HG02763 (cell line): ENCODE results near the gene LY6G5B.
A peak's percentile ranks its signal among the peaks of the same experiment; 100 is the strongest.
"Not testable (repeated sequence)": the region's sequence is repeated elsewhere in the genome, so short reads cannot be mapped to it uniquely, and the experiment has no call there.

ENCODE experiments used
- ATAC-seq: cut with Tn5 transposase; IDR thresholded peaks from one replicate; pipeline ENCODE4 v1.9.1; 2021; ENCODE audit warnings: mild to moderate bottlenecking, moderate library complexity; ENCODE audit not compliant: unreplicated experiment

The LY6G5B gene

DNA sequence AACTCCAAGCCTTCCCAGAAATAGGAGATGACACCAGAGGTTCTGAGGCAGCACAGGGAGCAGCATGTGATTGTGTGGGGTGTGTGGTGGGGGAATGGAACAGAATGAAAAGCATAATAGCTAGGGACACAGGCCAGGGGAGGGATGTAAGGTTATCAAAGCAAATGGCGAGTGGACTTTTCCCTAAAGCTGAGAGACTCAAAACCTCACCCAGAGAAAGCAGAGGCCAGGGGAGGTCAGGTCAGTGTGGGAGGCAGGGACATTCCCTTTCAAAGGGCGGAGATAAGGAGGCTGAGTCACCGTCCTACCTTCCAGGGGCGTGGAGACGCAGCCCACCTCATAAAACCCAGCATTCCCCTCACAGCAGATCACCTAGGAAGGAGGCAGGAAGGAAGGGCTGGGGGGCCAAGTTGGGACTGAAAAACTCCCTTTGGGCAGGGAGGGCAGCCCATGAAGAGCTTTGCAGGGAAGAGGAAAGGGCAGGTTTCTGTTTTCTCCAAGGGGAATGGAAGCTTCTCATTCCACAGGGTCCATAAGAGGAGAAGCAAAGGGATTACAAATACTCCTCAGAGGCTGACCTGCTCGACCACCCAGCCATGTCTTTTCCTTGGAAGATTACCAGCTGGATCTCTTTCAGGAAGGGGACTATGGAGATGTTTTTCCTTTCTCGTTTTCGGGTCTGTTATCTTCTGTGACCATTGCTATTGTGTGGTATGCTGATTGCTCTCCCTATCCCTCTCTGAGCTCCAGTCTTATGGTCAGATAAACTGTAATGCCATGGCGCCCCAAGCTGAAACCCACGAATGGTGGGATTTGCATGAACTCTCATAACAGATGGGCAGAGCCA, 20.7 kb downstream of the LY6G5B start:
- no peak for ATAC-seq

DNA sequence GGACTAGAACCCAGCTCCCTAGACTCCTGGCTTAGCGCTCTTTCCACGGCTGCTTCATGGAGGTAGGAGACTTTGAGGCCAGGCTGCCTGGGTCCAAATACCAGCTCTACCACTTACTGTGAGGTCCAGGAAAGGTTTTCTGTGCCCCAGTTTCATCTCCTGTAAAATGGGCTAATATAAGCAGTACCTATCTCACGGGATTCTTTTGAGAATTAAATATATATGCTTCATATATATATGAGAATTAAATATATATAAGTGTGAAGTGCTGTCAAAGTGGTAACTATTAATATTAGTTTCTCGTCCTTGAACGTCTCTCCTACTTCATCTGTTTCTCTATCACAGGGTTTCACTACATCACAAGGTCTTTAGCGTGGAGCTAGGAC, 21.3 kb downstream of the LY6G5B start:
- ATAC-seq = no peak

DNA sequence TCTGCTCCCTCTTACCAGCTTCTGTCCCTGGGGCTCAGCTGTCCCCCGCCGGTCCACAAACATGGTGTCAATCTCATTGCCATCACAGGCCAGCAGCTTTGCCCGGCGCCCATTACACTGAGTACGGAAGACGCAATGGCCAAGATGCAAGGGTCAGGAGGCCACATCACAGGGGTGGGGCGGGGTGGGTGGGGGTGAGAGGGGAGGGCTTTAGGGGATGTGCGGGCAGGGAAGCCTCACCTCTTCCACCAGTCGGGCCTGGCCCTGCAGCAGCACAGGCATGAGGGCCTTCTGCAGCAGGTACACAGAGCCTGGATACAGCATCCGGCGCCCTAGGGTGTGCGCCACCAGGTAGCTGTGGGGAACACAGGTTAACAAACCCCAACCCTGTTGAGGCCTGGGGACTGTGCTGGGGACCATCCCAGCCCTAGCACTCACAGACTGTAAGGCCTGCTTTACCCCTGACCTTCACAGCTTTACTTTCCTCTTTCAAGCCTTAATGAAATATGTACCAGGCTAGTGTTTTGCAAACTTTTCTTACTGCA, 21.9 kb downstream of the LY6G5B start:
- no peak for ATAC-seq

DNA sequence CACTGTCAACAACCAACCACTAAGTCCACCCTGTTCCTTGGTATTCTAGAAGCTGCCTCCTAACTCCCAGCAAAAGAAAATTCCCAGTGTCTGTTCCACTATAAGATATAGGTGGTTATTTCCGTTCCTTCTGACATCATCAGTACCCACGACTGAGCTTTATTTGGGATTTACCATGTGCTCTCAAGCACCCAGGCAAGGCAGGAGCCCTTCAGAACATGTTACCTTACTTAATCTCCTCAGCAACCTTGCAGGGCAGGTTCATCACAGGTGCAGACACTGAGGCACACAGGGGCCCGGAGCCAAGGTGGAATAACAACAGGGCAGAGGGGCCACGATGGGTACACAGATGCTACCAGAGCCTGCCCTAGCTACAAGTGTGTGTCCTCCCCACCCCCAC, 22.6 kb downstream of the LY6G5B start:
- ATAC-seq = no peak

DNA sequence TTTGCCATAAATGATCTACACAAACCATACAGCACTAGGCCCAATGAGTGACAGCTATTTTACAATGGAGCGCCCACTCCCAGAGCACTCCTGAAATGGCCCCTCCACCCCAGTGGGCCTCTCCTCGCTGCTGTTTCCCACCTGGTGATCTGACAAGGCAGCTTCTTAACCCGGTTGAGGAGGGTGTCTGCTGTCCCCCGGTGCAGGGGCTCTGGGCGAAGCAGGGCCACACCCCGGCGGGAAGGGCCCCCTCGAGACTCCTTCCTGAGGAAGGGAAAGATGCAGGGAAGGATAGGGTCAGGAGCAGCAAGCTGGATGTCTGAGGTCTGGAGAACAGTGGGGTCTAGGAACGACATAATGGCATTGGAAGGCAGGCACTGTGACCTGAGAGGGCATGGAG, 23.1 kb downstream of the LY6G5B start:
- no peak for ATAC-seq

DNA sequence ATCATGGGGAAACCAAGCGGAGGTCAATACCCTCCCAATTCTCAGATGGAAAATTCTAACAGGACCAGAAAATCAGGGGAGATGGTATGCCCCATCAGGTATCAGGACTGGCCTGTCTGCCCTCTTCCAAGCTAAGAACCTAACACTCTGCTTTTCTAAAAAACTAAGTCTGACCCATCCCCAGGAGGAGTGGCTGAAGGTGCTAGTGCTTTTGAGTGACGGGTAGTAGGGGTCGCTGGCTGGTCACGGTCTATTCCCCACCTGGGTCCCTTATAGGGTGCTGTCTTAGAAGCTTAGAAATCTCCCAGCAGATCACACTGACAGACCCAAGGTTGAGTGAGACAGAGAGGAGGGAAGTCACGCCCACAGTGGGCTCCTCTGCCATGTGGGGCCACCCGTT, 23.8 kb downstream of the LY6G5B start:
- ATAC-seq = no peak

DNA sequence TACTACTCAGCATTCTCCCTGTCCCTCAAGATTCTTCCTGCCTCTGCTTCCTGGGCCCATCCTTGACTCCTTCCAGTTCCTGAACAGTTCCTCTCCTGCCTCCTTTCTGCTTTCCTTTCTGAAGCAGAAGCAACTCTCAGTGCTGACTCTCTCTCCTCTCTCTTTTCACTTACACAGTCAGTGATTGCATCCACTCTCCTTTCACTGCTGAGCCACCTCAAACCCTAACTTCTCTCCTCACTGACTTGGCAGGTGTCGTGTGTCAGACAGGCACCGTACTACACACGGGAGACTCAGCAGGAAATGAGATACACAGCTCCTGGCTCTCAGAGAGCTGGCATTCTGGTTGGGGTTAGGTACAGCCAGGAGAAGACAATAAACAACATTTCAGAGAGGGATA, 27.8 kb downstream of the LY6G5B start:
- ATAC-seq = no peak

DNA sequence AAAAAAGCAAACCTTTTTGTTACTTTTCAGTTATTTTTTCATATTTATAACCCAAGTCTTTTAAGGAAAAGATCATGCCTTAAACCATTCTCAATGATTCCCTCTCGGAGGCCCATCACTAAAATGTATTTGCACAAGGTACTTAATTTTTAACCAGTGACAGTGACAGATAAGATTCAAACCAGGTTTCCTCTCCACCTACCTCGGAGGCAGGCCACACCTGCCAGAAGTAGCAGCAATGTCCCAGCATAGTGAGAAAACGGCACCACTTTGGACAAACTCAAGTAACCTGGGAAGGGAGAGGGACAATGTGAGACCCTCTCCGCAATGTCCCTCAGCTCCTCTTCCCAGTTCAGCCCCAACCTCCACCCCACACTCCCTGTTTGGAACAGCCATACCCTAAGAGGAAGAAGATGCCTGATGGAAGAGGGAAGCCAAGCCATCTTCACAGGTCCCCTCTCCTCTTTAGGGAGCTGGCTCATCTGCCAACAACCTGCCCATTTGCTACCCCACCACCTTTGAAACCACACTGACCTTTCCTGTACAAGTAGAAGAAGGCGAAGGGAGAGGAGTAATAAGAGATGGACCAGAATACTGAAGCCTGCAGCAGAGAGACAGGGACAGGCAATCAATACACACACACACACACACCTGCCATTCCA, 31.1 kb downstream of the LY6G5B start:
- ATAC-seq = no peak

DNA sequence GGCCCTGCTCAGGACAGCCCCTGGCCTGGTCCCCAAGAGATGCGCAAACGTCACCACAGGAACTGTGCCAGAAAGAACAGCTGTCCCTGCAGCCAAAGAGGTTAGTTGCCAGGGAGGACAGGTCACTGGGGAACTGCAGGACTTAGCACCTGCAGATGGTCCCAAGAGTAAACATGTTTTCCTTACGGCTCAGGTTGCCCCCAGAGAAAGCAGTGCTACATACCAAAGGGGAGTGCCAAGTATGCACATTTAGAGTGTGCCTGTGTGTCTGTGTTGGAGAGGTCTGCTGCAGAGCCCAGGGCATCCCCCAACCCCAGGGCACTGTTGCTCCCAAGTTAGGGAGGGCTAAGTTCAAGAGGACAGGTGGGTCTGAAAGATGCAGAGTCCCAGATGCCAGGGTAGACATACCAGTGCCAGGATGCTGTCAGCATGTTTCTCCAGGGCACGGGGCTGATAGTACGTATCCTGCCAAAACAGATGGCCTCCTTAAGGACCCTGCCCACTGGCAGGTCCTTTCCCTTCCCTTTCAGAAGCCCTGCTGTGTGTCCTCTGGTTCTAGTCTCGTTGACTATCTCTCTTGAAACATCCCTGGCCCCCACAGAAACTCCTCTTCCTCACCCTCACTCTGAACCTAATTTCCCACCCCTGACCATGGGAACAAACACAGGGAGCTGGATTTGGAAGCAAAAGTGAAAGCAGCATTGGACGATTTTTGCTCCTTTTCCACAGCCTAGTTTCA, 32.1 kb downstream of the LY6G5B start:
- ATAC-seq = no peak

DNA sequence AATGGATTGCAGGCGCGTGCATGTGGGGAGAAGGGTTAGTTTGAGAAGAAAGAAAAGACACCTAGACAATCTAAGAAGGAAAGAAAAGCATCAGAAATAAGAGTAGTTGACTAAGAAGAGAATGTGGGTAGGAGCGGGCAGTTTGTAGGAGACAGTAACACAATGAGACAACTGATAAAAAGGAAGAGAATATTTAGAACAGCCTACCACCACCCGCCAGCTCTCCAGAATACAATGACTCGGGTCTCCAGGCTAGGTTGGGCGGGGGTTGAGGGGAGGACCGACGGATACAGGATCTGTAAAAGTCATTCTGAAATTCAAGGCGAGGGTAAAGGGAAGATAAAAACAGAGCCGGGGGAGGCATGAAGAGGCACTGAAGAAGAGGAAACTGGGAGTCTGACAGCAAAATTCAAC, 32.6 kb downstream of the LY6G5B start:
- ATAC-seq = no peak

DNA sequence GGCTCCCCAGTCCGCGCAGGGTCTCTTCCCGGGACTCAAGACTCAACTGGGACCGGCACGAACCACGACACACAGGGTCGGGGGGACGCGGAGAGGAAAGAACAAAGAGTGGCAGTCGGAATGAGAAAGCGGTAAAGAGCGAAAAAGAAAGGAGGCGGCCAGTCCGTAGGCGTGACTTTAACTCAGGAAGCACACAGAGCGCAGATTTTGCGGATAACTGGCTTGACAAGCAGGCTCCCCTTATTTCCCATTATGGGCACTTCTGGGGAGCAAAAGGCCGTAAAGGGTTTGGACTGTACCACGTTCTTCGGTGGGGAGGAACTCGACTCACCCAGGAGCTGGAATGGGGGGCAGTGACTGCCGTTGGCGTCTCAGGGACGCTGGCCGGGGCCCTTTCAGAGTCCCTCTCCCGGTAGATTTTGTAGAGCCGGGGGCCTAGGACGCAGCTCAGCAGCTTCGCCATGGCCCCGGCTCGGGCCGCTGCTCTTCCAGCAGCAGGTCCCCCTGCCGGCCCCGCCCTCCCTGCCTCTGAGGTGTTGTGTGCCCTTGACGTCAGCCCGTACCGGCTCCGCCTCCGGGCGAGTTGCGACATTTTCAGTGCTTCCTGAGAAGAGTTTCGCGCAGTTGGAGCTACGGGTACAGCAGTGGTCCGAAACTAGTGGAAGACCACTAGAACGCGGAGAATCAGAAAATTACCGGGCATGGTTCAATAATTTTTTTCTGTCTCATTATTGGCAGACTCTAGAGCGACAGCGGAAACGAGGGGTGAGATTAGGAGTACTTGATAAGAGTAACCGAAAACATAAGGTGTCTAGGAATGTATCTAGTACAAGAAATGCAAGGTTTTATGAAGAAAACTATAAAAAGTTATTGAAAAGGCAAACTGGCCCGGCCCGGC, 33.3 kb downstream of the LY6G5B start, which contains the start of gene ABHD16A:
Gene ABHD16A (minus strand): TSS at position 506 of the 898 bp plus-strand sequence. CDS start 43 bp downstream, at position 463.
- peak; percentile 83 for ATAC-seq

DNA sequence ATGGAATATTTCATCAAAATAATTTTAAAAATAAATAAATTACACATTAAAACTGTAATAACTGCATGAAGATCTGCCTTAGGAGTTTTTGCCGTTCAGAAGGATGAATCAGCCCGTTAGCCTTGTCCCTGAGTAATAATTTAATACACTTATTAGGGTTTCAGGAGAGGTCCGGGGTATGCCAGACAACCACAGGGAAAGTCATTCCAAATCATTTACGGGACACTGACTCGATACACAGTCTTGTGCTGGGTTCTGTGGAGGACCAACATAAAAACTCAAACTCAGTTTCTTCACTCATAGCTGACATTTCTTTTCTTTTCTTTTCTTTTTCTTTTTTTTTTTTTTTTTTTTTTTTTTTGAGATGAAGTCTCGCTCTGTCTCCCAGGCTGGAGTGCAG, 36.2 kb downstream of the LY6G5B start:
- no peak for ATAC-seq

DNA sequence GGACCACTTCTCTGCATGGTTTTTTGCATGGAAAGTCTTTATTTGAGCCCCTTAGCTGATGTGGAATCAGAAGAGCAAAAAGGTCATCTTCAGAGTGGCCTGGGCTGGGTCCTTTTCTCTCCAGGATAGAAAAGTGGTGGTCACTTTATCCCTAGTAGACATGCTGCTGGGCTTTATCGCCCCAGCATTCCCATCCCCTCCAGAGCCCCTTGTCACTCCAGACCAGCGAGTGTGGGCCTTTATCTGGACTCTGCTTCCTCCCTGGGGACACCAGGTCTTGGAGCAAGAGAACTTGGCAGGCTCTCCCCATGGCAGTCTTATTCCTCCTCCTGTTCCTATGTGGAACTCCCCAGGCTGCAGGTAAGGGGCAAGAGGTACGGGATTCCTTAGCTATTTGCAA, 36.8 kb downstream of the LY6G5B start, which contains the start of gene LY6G6F:
Gene LY6G6F (plus strand): TSS at position 268 of the 400 bp plus-strand sequence. CDS start 41 bp downstream, at position 309.
- no peak for ATAC-seq

DNA sequence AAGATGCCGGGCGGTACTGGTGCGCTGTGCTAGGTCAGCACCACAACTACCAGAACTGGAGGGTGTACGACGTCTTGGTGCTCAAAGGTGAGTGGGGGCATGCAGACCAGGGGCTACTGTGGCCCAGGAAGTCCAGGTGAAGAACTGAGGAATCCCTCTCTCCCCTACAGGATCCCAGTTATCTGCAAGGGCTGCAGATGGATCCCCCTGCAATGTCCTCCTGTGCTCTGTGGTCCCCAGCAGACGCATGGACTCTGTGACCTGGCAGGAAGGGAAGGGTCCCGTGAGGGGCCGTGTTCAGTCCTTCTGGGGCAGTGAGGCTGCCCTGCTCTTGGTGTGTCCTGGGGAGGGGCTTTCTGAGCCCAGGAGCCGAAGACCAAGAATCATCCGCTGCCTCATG, 37.9 kb downstream of the LY6G5B start:
- no peak for ATAC-seq

DNA sequence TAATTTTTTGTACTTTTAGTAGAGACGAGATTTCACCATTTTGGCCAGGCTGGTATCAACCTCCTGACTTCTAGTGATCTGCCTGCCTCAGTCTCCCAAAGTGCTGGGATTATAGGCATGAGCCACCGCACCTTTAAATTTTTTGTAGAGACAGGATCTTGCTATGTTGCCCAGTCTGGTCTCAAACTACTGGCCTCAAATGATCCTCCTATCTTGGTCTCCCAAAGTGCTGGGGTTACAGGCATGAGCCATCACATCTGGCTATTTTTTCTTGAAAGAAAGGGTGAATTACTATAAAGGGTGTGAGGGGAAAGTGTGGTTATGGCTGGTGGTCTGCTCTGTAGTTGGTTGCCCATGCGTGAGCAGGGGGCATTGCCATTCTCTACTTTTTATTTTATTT, 38.4 kb downstream of the LY6G5B start:
- no peak for ATAC-seq

DNA sequence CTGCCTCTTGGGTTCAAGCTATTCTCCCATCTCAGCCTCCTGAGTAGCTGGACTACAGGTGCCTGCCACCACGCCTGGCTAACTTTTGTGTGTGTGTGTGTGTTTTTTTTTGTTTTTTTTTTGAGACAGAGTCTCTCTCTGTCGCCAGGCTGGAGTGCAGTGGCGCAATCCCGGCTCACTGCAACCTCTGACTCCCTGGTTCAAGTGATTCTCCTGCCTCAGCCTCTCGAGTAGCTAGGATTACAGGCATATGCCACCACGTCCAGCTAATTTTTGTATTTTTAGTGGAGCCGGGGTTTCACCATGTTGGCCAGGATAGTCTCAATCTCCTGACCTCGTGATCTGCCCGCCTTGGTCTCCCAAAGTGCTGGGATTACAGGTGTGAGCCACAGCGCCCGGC, 39.4 kb downstream of the LY6G5B start:
- not testable (repeated sequence) for ATAC-seq

DNA sequence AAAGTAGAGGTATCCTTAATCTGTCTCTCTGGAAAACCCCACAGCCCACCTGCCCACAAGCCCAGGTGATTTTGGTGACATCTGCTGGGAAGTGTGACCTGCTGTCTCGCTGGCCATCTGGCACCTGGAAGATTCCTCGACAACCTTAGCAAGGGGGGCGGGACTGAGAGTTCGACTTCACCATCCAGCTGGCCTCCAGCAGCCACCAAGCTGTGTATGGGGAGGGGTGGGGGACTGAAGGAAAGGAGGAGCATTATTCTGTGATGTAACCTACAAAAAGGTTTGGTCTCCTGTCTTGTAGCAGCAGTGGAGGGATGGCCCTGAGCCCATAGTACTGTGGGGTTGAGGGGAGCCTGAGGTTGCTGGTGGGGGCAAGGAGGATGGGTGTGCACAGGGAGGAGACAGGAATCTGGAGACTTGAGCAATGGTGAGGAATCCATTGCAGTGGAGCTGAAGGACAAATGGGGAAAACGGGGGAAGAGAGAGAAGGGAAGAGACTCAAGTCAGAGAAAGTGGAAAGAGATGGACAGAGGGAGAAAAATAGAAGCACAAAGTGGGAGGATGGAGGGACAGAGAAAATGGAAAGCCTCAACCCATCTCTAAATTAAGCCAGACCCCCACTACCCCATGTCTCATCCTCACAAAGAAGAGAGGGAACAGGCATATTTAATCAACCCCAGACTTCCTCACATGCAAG, 40.9 kb downstream of the LY6G5B start:
- no peak for ATAC-seq

DNA sequence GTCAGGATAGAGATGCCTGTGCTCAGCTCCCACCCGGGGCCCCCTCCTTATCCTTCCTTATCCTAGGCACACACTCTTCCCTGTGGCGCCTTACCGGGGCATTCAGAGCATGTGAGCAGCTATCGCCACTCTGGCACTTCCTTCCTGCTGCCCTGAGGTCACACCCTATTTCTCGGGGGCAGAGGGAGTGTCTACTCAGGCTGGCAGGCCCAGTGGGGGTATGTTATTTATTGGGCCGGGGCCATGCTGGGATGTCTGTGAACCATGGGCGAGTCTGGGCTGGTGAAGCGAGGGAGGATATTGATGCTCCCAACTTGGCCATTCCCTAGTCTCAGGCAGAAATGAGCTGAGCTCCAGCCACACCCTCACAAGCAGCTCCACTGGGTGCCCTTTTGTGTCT, 41.5 kb downstream of the LY6G5B start:
- ATAC-seq = no peak

DNA sequence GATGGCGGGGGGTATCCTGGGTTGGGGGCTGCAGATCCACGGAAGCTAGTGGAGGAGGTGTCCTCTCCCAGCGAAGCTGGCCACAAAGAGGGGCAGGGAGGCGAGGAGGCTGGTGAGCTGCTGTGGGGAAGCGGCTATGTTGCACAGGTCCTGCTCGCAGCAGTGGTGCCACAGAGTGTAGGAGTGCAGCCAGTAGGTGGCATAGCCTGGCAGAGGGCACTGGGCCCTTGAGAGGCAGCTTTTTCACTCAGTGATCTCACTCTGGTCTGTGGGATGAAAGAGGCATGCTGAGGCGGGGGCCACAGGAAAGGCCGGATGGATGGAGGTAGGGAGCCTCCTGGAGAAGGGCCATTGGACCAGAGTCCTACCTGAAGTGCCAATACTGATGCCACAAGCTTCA, 42.5 kb downstream of the LY6G5B start:
- ATAC-seq = no peak

DNA sequence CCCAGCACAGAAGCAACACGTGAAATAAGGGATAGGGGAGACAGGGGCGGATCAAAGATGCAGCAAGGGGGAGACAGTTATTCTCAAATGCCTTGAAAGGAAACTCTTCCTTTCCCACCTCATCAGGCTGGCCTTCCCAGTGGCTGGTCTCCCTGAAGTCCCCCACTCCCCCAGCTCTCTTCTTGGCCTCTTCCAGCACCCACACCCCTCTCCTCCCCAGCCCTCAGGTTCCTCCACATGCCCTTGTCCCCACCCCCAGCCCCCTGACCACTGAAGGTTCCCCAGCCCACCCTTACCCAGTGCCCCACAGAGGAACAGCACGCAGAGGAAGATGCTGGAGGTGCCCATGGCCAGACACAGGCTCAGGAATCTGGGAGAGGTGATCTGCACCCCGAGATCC, 43.7 kb downstream of the LY6G5B start:
- no peak for ATAC-seq
